Fibroblast of skin of left biceps (primary cell): ENCODE results near the gene ACAP3.
"Not testable (repeated sequence)": the region's sequence is repeated elsewhere in the genome, so short reads cannot be mapped to it uniquely, and the experiment has no call there.

Experiments
- DNase-seq, 2 experiments: peaks; one replicate each; pipeline ENCODE4 v3.0.0-alpha.2; 2013; ENCODE audit warnings: low read depth in 2 of 2

ACAP3 gene

GRCh38 chr1:1330366-1331067 is 22.8 kb upstream of the ACAP3 start:
- no peak for DNase-seq

- no peak for DNase-seq
Observed at GRCh38 chr1:1329304-1330210, 21.8 kb upstream of the ACAP3 start.

- no peak for DNase-seq
Observed at GRCh38 chr1:1328254-1328653, 20.5 kb upstream of the ACAP3 start.

GRCh38 chr1:1327291-1327690 is 19.6 kb upstream of the ACAP3 start:
- no peak for DNase-seq

- no peak for DNase-seq
Observed at GRCh38 chr1:1326075-1326605, 18.4 kb upstream of the ACAP3 start.

- DNase-seq = no peak
Observed at GRCh38 chr1:1325288-1326074, 17.8 kb upstream of the ACAP3 start.

- peak; percentile 66 to 74 for DNase-seq
Observed at GRCh38 chr1:1324524-1325287, 17.0 kb upstream of the ACAP3 start, which contains the start of the genes CPTP and INTS11. Gene CPTP (plus strand): TSS chr1:1324802. CDS start chr1:1326911, 2,109 bp downstream. Gene INTS11 (minus strand): TSS chr1:1324660. CDS start chr1:1324608, 52 bp downstream.

- DNase-seq = no peak
Observed at GRCh38 chr1:1324084-1324523, 16.4 kb upstream of the ACAP3 start.

- no peak for DNase-seq
Observed at GRCh38 chr1:1322952-1323351, 15.2 kb upstream of the ACAP3 start.

- DNase-seq = no peak
Observed at GRCh38 chr1:1322418-1322817, 14.7 kb upstream of the ACAP3 start.

GRCh38 chr1:1321477-1321876 is 13.7 kb upstream of the ACAP3 start:
- no peak for DNase-seq

- DNase-seq = no peak
Observed at GRCh38 chr1:1320666-1321448, 13.1 kb upstream of the ACAP3 start.

GRCh38 chr1:1319646-1319941 is 11.9 kb upstream of the ACAP3 start:
- DNase-seq = no peak

- no peak for DNase-seq
Observed at GRCh38 chr1:1318777-1319645, 11.3 kb upstream of the ACAP3 start.

GRCh38 chr1:1318131-1318652 is 10.5 kb upstream of the ACAP3 start:
- peak; percentile 68 to 72 for DNase-seq

GRCh38 chr1:1317420-1317819 is 9.7 kb upstream of the ACAP3 start:
- no peak for DNase-seq

- DNase-seq = not testable (repeated sequence)
Observed at GRCh38 chr1:1316199-1316598, 8.5 kb upstream of the ACAP3 start.

- no peak for DNase-seq
Observed at GRCh38 chr1:1315435-1315954, 7.8 kb upstream of the ACAP3 start.
